ENCODE results near the gene TOB2. TPM values are rescaled to one million over a fixed set of nuclear protein-coding genes. Genes with fewer than 3 reads are reported as not detected.

Gene TOB2
- total and polyA plus RNA-seq, 9 of the 15 experiments (the other 6 are each of a cell fraction or from before 2014, with no cell fraction given), result 3.3 to 20.5 (median 7.3) TPM

DNA sequence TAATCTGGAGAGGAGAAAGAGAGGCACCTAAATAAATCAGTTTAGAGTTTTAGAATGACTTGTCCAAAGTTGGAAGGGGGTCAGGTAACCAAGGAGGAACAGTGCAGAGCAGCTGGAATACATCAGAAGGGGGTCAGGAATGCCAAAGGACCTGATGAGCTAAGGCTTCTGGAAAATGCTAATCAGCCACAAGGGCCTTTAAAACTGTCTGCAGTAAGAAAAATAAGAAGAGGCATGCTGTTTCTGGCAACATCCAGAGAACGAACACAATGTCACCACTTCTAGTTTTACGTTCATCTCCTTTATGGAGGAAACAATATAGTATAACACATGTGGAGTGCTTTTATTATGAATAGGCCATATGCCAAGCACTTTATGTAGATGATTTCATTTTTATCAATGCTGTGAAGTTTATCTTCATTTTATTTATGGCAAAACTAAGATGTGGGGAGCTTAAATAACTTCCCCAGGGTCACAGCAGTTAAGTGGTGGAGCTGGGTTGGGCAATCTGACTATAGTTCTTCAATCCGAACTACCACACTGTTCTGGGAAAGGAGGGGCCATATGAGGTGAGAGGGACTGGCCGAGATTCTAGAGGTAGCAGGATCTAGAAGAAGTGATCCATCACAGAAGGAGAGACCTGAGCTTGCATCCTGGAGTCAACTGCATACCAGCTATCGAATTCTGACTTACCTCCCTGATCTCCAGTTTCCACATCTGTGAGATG lies 44.9 kb upstream of the TOB2 start (continued):
- TF ChIP-seq, protein P1, sequence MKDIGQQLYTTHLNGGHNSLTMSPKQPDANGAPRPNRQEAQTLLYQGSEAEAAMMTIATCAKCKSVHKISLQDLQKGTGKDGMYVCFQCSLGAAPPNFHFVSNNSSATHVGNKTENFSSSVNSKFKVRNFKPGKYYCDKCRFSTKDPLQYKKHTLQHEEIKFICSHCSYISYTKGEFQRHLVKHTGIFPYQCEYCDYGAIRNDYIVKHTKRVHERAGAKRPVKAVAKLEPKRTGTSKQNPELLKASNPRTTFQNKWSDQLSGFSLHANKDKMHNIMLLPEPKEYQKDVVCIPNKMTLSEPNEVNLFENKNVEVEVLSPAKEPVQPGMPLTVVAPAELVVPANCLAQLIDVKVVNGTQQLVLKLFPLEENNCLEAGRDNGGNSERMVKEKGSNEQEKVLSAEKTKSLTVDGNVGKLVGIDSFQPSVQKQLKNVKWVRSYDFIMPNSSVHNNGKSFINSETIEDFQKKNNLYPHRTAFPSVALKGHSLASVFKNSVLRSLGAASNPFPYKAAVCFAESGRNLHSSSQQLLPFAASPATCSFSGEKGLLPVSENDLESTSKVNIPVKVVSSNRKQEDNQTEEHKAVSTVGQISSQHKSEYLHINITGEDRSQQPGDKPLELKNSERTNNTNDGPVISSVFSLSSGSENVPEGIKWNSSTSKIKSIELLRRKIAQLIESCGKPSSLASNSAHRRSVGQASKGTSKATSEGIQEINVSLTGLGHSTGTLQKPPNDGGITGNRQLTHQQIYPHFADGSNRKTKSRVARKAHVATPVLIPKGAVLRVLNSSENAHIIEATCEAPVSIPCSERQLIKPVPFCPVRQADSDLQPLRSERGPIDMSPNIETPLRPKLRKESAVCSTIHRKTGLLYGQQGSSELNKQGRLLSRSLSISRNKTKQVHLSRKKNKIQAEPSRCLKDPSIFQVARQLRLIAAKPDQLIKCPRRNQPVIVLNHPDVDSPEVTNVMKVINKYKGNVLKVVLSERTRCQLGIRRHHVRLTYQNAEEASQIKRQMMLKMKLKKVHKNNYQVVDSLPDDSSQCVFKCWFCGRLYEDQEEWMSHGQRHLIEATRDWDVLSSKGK (CRISPR knock-in tag; IDR thresholded peaks at IDR 0.05), result no peak
- no peak for TF ChIP-seq ZBED1 (IDR thresholded peaks at IDR 0.05)
- TF ChIP-seq, protein P2, sequence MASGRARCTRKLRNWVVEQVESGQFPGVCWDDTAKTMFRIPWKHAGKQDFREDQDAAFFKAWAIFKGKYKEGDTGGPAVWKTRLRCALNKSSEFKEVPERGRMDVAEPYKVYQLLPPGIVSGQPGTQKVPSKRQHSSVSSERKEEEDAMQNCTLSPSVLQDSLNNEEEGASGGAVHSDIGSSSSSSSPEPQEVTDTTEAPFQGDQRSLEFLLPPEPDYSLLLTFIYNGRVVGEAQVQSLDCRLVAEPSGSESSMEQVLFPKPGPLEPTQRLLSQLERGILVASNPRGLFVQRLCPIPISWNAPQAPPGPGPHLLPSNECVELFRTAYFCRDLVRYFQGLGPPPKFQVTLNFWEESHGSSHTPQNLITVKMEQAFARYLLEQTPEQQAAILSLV (tag; IDR thresholded peaks at IDR 0.05), result no peak
- TF ChIP-seq TEAD4 (IDR thresholded peaks at IDR 0.05; ENCODE audit: low read length), result no peak
- TF ChIP-seq TEAD4 (CRISPR knock-in tag; IDR thresholded peaks at IDR 0.05; ENCODE audit: borderline replicate concordance), result no peak
- TF ChIP-seq SNIP1 (IDR thresholded peaks at IDR 0.05; ENCODE audit: low read depth), result no peak
- no peak for TF ChIP-seq SMARCA4 (IDR thresholded peaks at IDR 0.05)
- TF ChIP-seq RAD51 (IDR thresholded peaks at IDR 0.05; ENCODE audit: borderline replicate concordance, low read depth), result no peak
- no peak for TF ChIP-seq SMAD3 (CRISPR knock-in tag; conservative IDR thresholded peaks at IDR 0.05)

Data from K562 (cell line).